ENCODE data around the gene MAP3K14. TPM values are rescaled to one million over a fixed set of nuclear protein-coding genes. Genes with fewer than 3 reads are reported as not detected.

Gene MAP3K14
- total and polyA plus RNA-seq, 10 of the 15 experiments (the other 5 are each of a cell fraction or from before 2014, with no cell fraction given), result 2.1 to 33.3 (median 19.7) TPM

- TF ChIP-seq NKRF (conservative IDR thresholded peaks at IDR 0.05) (no peak), PAX5 (IDR thresholded peaks at IDR 0.05; ENCODE audit: borderline replicate concordance, low read depth, low read length) (no peak), NBN (IDR thresholded peaks at IDR 0.05) (no peak), ZBTB4 (CRISPR knock-in tag; IDR thresholded peaks at IDR 0.05) (no peak)
Measured at GRCh38 chr17:45230787-45231480, 85.9 kb downstream of the MAP3K14 start (continued).

- H3K27me3 ChIP-seq (replicated peaks in 1 of 2; ENCODE audit: control insufficient read depth in 2 of 2, insufficient read depth in 2 of 2, low read length in 1 of 2), result no peaks in the 10 kb centered on the region
- no peak for DNase-seq (ENCODE audit: low read depth, low spot score)
- no peaks in the 10 kb centered on the region for H4K20me1 ChIP-seq (ENCODE audit: control insufficient read depth, insufficient read depth)
- ATAC-seq, result no peak
- ChIA-PET RAD21 (ENCODE audit: unreplicated experiment) (interaction anchor here (0.6 to 10.1 kb wide), 6 partner anchors 10 to 95 kb away, joined by 3 to 225 read pairs (median 4); partner anchors contain the start of genes ACBD4, FMNL1 and MAP3K14), POLR2A (interaction anchor here (0.5 to 11.4 kb wide), 9 partner anchors 9 to 263 kb away, joined by 3 to 140 read pairs (median 7); partner anchors contain the start of genes FMNL1, HEXIM2 and MAP3K14), SMC1A (ENCODE audit: uncharacterized antibody, unreplicated experiment) (interaction anchor here (1.0 to 11.4 kb wide), 6 partner anchors 13 to 159 kb away, joined by 3 to 201 read pairs (median 4); partner anchors contain the start of gene ACBD4), CTCF (interaction anchor here (1.3 to 12.8 kb wide), 8 partner anchors 11 to 183 kb away, joined by 3 to 429 read pairs (median 6); partner anchors contain the start of genes ACBD4 and FMNL1)
- intact Hi-C loops (cut with micrococcal nuclease; ENCODE audit: unreplicated experiment), result no loop called here
- H3K4me1 ChIP-seq (ENCODE audit: control insufficient read depth, insufficient read depth, low read length), result peaks cover 52% of the 10 kb centered on the region
- H3K27ac ChIP-seq (ENCODE audit: control insufficient read depth, insufficient read depth), result peak overlapping the region; percentile 100
- in situ Hi-C loops (cut with MboI), result no loop called here
- peaks cover 58% of the 10 kb centered on the region for H3K79me2 ChIP-seq (ENCODE audit: control insufficient read depth, insufficient read depth, low read length)
- no peak overlapping the region for H3K4me3 ChIP-seq
- H2AFZ ChIP-seq (ENCODE audit: control insufficient read depth, low read depth, low read length), result no peak overlapping the region
- FAIRE-seq, result no peak
- peak overlapping the region; percentile 100; the same call in 1 of the 2 replicates for H3K4me2 ChIP-seq (ENCODE audit: control insufficient read depth, insufficient read depth)
- 16% methylated on average over 4 of the region's 4 CpGs for WGBS (ENCODE audit: insufficient coverage, insufficient replicate concordance, low lambda C conversion rate, missing lambda C conversion rate)
- H3K9me3 ChIP-seq (replicated peaks; ENCODE audit: control insufficient read depth, insufficient read depth, low read length), result no peaks in the 10 kb centered on the region
- BruUV-seq (replicated peaks), result no TSS peak
- peaks cover 9 to 17% of the 10 kb centered on the region in 2 experiments; a peak in 3 of 4 replicates for H3K36me3 ChIP-seq (ENCODE audit: control insufficient read depth in 2 of 2, insufficient read depth in 2 of 2, low read length in 1 of 2)
- H3K9ac ChIP-seq (ENCODE audit: control insufficient read depth, insufficient read depth, low read length), result no peak overlapping the region
- no peak for TF ChIP-seq TARDBP (IDR thresholded peaks at IDR 0.05; ENCODE audit: borderline replicate concordance)
- TF ChIP-seq NFYA (IDR thresholded peaks at IDR 0.05; ENCODE audit: borderline replicate concordance, low read depth, low read length), result no peak
- TF ChIP-seq SP1 (IDR thresholded peaks at IDR 0.05; ENCODE audit: low read depth, low read length), result no peak
- TF ChIP-seq STAT3 (IDR thresholded peaks at IDR 0.05; ENCODE audit: low read depth, low read length), result no peak
- TF ChIP-seq RB1 (IDR thresholded peaks at IDR 0.05; ENCODE audit: borderline replicate concordance), result no peak
- TF ChIP-seq TBL1XR1 (IDR thresholded peaks at IDR 0.05; ENCODE audit: low read depth, low read length), result no peak
- TF ChIP-seq PAX8 (IDR thresholded peaks at IDR 0.05), result no peak
- TF ChIP-seq, protein P1, sequence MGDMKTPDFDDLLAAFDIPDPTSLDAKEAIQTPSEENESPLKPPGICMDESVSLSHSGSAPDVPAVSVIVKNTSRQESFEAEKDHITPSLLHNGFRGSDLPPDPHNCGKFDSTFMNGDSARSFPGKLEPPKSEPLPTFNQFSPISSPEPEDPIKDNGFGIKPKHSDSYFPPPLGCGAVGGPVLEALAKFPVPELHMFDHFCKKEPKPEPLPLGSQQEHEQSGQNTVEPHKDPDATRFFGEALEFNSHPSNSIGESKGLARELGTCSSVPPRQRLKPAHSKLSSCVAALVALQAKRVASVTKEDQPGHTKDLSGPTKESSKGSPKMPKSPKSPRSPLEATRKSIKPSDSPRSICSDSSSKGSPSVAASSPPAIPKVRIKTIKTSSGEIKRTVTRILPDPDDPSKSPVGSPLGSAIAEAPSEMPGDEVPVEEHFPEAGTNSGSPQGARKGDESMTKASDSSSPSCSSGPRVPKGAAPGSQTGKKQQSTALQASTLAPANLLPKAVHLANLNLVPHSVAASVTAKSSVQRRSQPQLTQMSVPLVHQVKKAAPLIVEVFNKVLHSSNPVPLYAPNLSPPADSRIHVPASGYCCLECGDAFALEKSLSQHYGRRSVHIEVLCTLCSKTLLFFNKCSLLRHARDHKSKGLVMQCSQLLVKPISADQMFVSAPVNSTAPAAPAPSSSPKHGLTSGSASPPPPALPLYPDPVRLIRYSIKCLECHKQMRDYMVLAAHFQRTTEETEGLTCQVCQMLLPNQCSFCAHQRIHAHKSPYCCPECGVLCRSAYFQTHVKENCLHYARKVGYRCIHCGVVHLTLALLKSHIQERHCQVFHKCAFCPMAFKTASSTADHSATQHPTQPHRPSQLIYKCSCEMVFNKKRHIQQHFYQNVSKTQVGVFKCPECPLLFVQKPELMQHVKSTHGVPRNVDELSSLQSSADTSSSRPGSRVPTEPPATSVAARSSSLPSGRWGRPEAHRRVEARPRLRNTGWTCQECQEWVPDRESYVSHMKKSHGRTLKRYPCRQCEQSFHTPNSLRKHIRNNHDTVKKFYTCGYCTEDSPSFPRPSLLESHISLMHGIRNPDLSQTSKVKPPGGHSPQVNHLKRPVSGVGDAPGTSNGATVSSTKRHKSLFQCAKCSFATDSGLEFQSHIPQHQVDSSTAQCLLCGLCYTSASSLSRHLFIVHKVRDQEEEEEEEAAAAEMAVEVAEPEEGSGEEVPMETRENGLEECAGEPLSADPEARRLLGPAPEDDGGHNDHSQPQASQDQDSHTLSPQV (IDR thresholded peaks at IDR 0.05), result no peak
- TF ChIP-seq MTA3 (IDR thresholded peaks at IDR 0.05; ENCODE audit: borderline replicate concordance, low read length), result no peak
Measured at GRCh38 chr17:45230410-45230786, 86.4 kb downstream of the MAP3K14 start.

All from GM12878 (cell line).